Esophagus muscularis mucosa (tissue), 4 donors: ENCODE measurements around the gene SF3B5. TPM values are rescaled to one million over a fixed set of nuclear protein-coding genes. Genes with fewer than 3 reads are reported as not detected.

Experiments
- DNase-seq: peaks from one replicate; pipeline ENCODE4 v3.0.0-alpha.2; 2017; ENCODE audit errors: extremely low spot score
- H3K27ac ChIP-seq, 4 donors: fragments of 200-600 bp; sonication (generic); replicated peaks in 1 of 4; 1 replicate in 3 of 4; 2 replicates in 1 of 4; pipeline ENCODE4 v1.5.1; 2016 to 2019; ENCODE audit warnings: mild to moderate bottlenecking in 1 of 4
- H3K27me3 ChIP-seq, 4 donors: fragments of 200-600 bp; sonication (generic); one replicate each; pipeline versions ENCODE4 v1.5.1 to v1.6.0; 2016 to 2019
- H3K36me3 ChIP-seq, 4 donors: fragments of 200-600 bp; sonication (generic); one replicate each; pipeline ENCODE4 v1.5.1; 2016 to 2019
- H3K4me1 ChIP-seq, 4 donors: fragments of 200-600 bp; sonication (generic); one replicate each; pipeline ENCODE4 v1.5.1; 2016 to 2019
- H3K4me3 ChIP-seq, 4 donors: fragments of 200-600 bp; sonication (generic); 1 replicate in 2 of 4; 2 replicates in 2 of 4; pipeline ENCODE4 v1.5.1; 2016 to 2019; ENCODE audit warnings: mild to moderate bottlenecking in 4 of 4, moderate library complexity in 1 of 4
- H3K9me3 ChIP-seq, 4 donors: fragments of 200-600 bp; sonication (generic); 1 replicate in 3 of 4; 2 replicates in 1 of 4; pipeline ENCODE4 v1.5.1; 2016 to 2019
- EP300 ChIP-seq: sonication (generic); formaldehyde crosslinking; IDR thresholded peaks from one replicate; pipeline ENCODE4 v1.6.1; 2017; ENCODE audit warnings: antibody characterized with exemption
- POLR2A ChIP-seq: fragments of 450-650 bp; IDR thresholded peaks from one replicate; pipeline ENCODE4 v1.6.1; 2017; ENCODE audit warnings: antibody characterized with exemption, moderate library complexity, mild to moderate bottlenecking, low read depth
- POLR2AphosphoS5 ChIP-seq, 2 donors: sonication (generic); formaldehyde crosslinking; IDR thresholded peaks; one replicate each; pipeline ENCODE4 v1.6.1; 2017; ENCODE audit warnings: antibody characterized with exemption in 2 of 2
- WGBS: methylation state at CpG from one replicate; pipeline ENCODE4 v1.1.5; 2018; 5-methylcytosine and 5-hydroxymethylcytosine counted together
- intact Hi-C: fragments of 100-400 bp; cut with DNase I; formaldehyde crosslinking; loops from one replicate; pipeline ENCODE4 v1.15.1; 2023
- total RNA-seq, 4 donors: library from RNA; depleted of rRNA; stranded (reverse); fragments of >200 nt; gene quantifications; one replicate each; pipeline versions ENCODE4 v1.1.0 to v1.2.1, GENCODE V29; 2016
- TF ChIP-seq, protein P1 (sequence below), 3 experiments: fragments of 200-600 bp in 2 of 3; fragments of 450-650 bp in 1 of 3; sonication (generic) in 2 of 3; IDR thresholded peaks; one replicate each; pipeline ENCODE4 v1.5.1; 2017 to 2019; ENCODE audit warnings: antibody characterized with exemption in 3 of 3, mild to moderate bottlenecking in 2 of 3, moderate library complexity in 1 of 3

The SF3B5 gene
- total RNA-seq, 4 donors from 2014 or later, result 79.2 to 134 (median 99.6) TPM

- Histone ChIP-seq H3K4me3 (no peak overlapping the region), H3K27me3 (no peaks in the 10 kb centered on the region), H3K9me3 (no peaks in the 10 kb centered on the region), H3K4me1 (no peaks in the 10 kb centered on the region), H3K36me3 (no peaks in the 10 kb centered on the region), H3K27ac (no peak overlapping the region)
- no peak for DNase-seq
- TF ChIP-seq, protein P1, sequence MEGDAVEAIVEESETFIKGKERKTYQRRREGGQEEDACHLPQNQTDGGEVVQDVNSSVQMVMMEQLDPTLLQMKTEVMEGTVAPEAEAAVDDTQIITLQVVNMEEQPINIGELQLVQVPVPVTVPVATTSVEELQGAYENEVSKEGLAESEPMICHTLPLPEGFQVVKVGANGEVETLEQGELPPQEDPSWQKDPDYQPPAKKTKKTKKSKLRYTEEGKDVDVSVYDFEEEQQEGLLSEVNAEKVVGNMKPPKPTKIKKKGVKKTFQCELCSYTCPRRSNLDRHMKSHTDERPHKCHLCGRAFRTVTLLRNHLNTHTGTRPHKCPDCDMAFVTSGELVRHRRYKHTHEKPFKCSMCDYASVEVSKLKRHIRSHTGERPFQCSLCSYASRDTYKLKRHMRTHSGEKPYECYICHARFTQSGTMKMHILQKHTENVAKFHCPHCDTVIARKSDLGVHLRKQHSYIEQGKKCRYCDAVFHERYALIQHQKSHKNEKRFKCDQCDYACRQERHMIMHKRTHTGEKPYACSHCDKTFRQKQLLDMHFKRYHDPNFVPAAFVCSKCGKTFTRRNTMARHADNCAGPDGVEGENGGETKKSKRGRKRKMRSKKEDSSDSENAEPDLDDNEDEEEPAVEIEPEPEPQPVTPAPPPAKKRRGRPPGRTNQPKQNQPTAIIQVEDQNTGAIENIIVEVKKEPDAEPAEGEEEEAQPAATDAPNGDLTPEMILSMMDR (IDR thresholded peaks at IDR 0.05), result no peak
- TF ChIP-seq EP300 (no peak), POLR2A (no peak), POLR2AphosphoS5 (IDR thresholded peaks at IDR 0.05) (no peak)
- intact Hi-C loops, result no loop called here
- WGBS, result 87% methylated on average over 6 of the region's 6 CpGs
Measured at GRCh38 chr6:144127097-144127496, 31.7 kb upstream of the SF3B5 start.

DNA sequence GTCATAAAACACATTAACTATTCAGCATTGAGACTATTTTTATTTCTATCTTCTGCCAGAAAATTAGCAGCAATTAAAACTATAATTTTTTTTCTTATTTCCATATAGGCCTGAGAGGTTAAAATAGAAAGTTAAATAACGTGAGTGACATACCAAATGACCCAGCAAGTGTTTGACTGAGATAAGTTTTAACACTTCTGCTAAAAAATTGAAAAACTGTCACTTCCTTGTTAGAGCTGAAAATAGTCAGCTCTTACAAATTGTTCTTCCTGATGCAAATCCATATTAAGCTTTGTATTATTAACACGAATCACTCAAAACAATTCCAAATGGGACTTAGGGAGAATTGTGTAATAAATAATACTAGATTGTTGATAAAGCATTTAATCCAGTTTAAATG is 28.5 kb upstream of the SF3B5 start:
- intact Hi-C loops, result no loop called here
- H3K4me1 ChIP-seq, result no peaks in the 10 kb centered on the region

GRCh38 chr6:144123421-144123820 is 28.0 kb upstream of the SF3B5 start:
- TF ChIP-seq POLR2AphosphoS5 (IDR thresholded peaks at IDR 0.05), result no peak
- no peak for TF ChIP-seq POLR2A
- TF ChIP-seq, protein P1 (IDR thresholded peaks at IDR 0.05), result no peak
- no peak for TF ChIP-seq EP300
- 62% methylated on average over 2 of the region's 2 CpGs for WGBS
- Histone ChIP-seq H3K36me3 (no peaks in the 10 kb centered on the region), H3K27me3 (no peaks in the 10 kb centered on the region), H3K4me1 (no peaks in the 10 kb centered on the region), H3K9me3 (no peaks in the 10 kb centered on the region), H3K27ac (no peak overlapping the region), H3K4me3 (no peak overlapping the region)
- no peak for DNase-seq
- intact Hi-C loops, result no loop called here

More for the DNA sequence above, 28.5 kb upstream of the SF3B5 start:
- Histone ChIP-seq H3K27me3 (no peaks in the 10 kb centered on the region), H3K27ac (no peak overlapping the region), H3K4me3 (no peak overlapping the region), H3K9me3 (no peaks in the 10 kb centered on the region), H3K36me3 (no peaks in the 10 kb centered on the region)
- WGBS, result 53% methylated on average over 2 of the region's 2 CpGs
- TF ChIP-seq, protein P1 (IDR thresholded peaks at IDR 0.05), result no peak
- no peak for TF ChIP-seq POLR2AphosphoS5 (IDR thresholded peaks at IDR 0.05)
- DNase-seq, result no peak

DNA sequence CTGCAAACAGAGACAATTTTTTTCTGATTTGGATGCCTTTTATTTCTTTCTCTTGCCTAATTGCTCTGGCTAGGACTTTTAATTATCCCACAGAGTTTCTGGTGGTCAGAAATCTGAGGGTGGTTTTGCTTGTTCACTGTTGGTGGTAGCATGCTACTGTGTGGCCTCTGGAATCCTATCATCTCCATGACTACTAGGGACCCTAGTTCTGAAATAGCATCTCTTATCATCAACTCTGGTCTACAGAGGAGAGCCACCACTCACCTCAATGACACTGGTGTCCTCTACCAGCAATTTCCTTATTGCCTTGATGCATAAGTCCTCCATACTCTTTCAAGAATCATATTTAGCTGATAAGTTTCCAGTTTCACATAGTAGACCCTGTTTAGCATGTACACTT is 27.5 kb upstream of the SF3B5 start:
- H3K27ac ChIP-seq, result no peak overlapping the region
- TF ChIP-seq EP300 (no peak), POLR2A (no peak), POLR2AphosphoS5 (IDR thresholded peaks at IDR 0.05) (no peak)
- TF ChIP-seq, protein P1 (IDR thresholded peaks at IDR 0.05), result no peak
- H3K9me3 ChIP-seq, result no peaks in the 10 kb centered on the region
- H3K36me3 ChIP-seq, result no peaks in the 10 kb centered on the region
- DNase-seq, result no peak
- intact Hi-C loops, result no loop called here
- no peaks in the 10 kb centered on the region for H3K4me1 ChIP-seq
- H3K27me3 ChIP-seq, result no peaks in the 10 kb centered on the region
- no peak overlapping the region for H3K4me3 ChIP-seq

DNA sequence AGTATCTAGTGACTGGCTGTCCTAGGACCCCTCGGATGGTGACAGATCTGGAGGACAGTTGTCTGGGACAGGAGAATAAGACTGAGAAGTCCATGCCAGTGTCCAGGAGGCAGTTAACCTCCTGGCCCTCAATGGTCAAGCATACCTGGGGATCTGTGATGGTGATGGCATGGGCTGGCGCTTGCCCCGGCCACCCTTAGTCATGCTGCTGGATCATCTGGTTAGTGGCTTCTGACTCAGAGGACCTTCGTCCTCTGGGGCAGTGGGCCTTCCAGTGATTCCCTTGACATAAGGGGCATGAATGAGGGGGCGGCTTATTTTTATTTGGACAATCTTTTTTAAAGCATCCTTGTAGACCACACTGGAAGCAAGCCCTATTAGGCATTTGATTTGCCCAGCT is 24.0 kb upstream of the SF3B5 start:
- Histone ChIP-seq H3K4me3 (no peak overlapping the region), H3K4me1 (no peaks in the 10 kb centered on the region), H3K27ac (no peak overlapping the region), H3K9me3 (no peaks in the 10 kb centered on the region), H3K27me3 (no peaks in the 10 kb centered on the region), H3K36me3 (no peaks in the 10 kb centered on the region)
- WGBS, result 84% methylated on average over 4 of the region's 5 CpGs
- TF ChIP-seq POLR2A (no peak), EP300 (no peak), POLR2AphosphoS5 (IDR thresholded peaks at IDR 0.05) (no peak)
- TF ChIP-seq, protein P1 (IDR thresholded peaks at IDR 0.05), result no peak
- intact Hi-C loops, result no loop called here
- DNase-seq, result no peak
